HCT116 (cell line): ENCODE results near the gene LHCGR.

ENCODE experiments used
- EZH2 ChIP-seq: fragments of 200-600 bp; sonication (generic); IDR thresholded peaks from 2 replicates; pipeline ENCODE4 v1.6.1; 2017; ENCODE audit warnings: antibody characterized with exemption, mixed run types
- FOSL1 ChIP-seq: IDR thresholded peaks from 2 replicates; pipeline ENCODE4 v1.6.1; 2012; ENCODE audit warnings: low read depth
- POLR2A ChIP-seq: IDR thresholded peaks from 2 replicates; pipeline ENCODE4 v1.7.0; 2011; ENCODE audit warnings: borderline replicate concordance; ENCODE audit not compliant: insufficient read depth, insufficient read length; ENCODE audit errors: extremely low read depth
- POLR2AphosphoS5 ChIP-seq: IDR thresholded peaks from 2 replicates; pipeline ENCODE4 v1.6.1; 2011; ENCODE audit warnings: mild to moderate bottlenecking, low read depth, low read length, moderate library complexity
- SP1 ChIP-seq: IDR thresholded peaks from 2 replicates; pipeline ENCODE4 v1.6.1; 2012; ENCODE audit warnings: low read depth
- TF ChIP-seq, protein P1 (sequence below), 3 experiments: fragments of 200-600 bp in 1 of 3; sonication (generic) in 1 of 3; IDR thresholded peaks in 2 of 3; conservative IDR thresholded peaks in 1 of 3; 2 replicates each; pipeline ENCODE4 v1.5.1; 2012 to 2017; ENCODE audit warnings: low read depth in 2 of 3, low read length in 2 of 3, antibody characterized with exemption in 1 of 3, borderline replicate concordance in 1 of 3, control low read depth in 1 of 3, mild to moderate bottlenecking in 1 of 3, mixed read lengths in 1 of 3, mixed run types in 1 of 3, moderate library complexity in 1 of 3; ENCODE audit not compliant: insufficient read depth in 1 of 3
- TF ChIP-seq, protein P2 (sequence below): IDR thresholded peaks from 2 replicates; pipeline ENCODE4 v1.6.1; 2012; ENCODE audit warnings: low read depth

DNA sequence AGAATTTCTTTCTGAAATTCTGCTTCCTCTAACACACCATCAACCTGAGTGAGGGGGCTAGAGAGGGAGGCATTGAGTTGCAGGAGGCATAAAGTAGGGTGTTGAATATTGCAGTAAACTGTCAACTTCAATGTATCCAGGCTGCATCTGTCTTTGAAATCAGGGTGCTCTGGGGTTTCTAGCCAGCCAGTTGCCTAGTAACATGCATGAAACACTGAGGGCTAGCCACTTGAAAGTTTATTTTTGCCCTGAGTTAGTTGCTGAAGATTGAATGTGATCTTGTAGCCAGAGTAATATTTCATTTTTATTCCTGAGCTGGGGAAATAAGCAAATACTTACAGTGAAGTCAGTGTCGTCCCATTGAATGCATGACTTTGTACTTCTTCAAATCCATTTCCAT lies 41.9 kb downstream of the LHCGR start:
- TF ChIP-seq, protein P1, sequence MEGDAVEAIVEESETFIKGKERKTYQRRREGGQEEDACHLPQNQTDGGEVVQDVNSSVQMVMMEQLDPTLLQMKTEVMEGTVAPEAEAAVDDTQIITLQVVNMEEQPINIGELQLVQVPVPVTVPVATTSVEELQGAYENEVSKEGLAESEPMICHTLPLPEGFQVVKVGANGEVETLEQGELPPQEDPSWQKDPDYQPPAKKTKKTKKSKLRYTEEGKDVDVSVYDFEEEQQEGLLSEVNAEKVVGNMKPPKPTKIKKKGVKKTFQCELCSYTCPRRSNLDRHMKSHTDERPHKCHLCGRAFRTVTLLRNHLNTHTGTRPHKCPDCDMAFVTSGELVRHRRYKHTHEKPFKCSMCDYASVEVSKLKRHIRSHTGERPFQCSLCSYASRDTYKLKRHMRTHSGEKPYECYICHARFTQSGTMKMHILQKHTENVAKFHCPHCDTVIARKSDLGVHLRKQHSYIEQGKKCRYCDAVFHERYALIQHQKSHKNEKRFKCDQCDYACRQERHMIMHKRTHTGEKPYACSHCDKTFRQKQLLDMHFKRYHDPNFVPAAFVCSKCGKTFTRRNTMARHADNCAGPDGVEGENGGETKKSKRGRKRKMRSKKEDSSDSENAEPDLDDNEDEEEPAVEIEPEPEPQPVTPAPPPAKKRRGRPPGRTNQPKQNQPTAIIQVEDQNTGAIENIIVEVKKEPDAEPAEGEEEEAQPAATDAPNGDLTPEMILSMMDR (IDR thresholded peaks at IDR 0.05 in 2 of 3, conservative IDR thresholded peaks at IDR 0.05 in 1 of 3; ENCODE audit: borderline replicate concordance in 1 of 3, insufficient read depth in 1 of 3, low read depth in 2 of 3, low read length in 2 of 3), result no peak
- TF ChIP-seq EZH2, result no peak
- no peak for TF ChIP-seq SP1
- no peak for TF ChIP-seq POLR2AphosphoS5
- no peak for TF ChIP-seq FOSL1
- TF ChIP-seq POLR2A, result no peak
- TF ChIP-seq, protein P2, sequence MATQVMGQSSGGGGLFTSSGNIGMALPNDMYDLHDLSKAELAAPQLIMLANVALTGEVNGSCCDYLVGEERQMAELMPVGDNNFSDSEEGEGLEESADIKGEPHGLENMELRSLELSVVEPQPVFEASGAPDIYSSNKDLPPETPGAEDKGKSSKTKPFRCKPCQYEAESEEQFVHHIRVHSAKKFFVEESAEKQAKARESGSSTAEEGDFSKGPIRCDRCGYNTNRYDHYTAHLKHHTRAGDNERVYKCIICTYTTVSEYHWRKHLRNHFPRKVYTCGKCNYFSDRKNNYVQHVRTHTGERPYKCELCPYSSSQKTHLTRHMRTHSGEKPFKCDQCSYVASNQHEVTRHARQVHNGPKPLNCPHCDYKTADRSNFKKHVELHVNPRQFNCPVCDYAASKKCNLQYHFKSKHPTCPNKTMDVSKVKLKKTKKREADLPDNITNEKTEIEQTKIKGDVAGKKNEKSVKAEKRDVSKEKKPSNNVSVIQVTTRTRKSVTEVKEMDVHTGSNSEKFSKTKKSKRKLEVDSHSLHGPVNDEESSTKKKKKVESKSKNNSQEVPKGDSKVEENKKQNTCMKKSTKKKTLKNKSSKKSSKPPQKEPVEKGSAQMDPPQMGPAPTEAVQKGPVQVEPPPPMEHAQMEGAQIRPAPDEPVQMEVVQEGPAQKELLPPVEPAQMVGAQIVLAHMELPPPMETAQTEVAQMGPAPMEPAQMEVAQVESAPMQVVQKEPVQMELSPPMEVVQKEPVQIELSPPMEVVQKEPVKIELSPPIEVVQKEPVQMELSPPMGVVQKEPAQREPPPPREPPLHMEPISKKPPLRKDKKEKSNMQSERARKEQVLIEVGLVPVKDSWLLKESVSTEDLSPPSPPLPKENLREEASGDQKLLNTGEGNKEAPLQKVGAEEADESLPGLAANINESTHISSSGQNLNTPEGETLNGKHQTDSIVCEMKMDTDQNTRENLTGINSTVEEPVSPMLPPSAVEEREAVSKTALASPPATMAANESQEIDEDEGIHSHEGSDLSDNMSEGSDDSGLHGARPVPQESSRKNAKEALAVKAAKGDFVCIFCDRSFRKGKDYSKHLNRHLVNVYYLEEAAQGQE, result no peak
